NT2/D1 (cell line): ENCODE results near the gene HSPA9.

Source experiments
- YY1 ChIP-seq: IDR thresholded peaks from 2 replicates; pipeline ENCODE4 v1.6.1; 2011; ENCODE audit not compliant: insufficient read length, insufficient read depth
- ZNF274 ChIP-seq: IDR thresholded peaks from 2 replicates; pipeline ENCODE4 v1.6.1; 2011; ENCODE audit warnings: mild to moderate bottlenecking, low read depth, low read length

DNA sequence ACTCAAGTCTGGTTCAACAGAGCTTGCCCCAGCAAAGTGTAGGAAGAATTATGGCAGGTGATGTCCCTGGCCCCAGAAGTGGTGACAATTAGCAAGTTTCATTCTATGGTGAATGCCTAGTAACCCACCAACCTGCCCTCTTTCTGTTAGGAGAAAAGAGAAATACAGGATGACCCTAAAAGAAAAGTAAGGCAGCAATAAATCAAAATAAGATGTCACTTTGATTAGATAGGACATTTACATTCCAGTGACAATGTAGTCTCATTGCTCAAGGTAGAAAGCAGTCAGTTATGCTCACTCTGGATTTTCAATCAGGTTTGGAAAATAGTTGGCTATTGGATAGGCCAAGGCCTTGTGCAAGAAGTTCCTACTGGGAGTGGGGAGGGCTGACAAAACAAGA lies 5.6 kb upstream of the HSPA9 start:
- no peak for TF ChIP-seq ZNF274
- no peak for TF ChIP-seq YY1
